HG03280 (cell line): ENCODE results near the gene CCDC85C.

ENCODE experiments used
- ATAC-seq: cut with Tn5 transposase; IDR thresholded peaks from one replicate; pipeline ENCODE4 v1.9.1; 2021; ENCODE audit warnings: mild to moderate bottlenecking, moderate library complexity; ENCODE audit not compliant: unreplicated experiment

CCDC85C gene

GRCh38 chr14:99514552-99515300 lies 89.3 kb downstream of the CCDC85C start:
- ATAC-seq = no peak

- no peak for ATAC-seq
Measured at GRCh38 chr14:99513946-99514551, 90.0 kb downstream of the CCDC85C start.

GRCh38 chr14:99513183-99513694 lies 90.8 kb downstream of the CCDC85C start:
- ATAC-seq = no peak

- ATAC-seq = no peak
Measured at GRCh38 chr14:99512571-99513182, 91.3 kb downstream of the CCDC85C start.

- ATAC-seq = no peak
Measured at GRCh38 chr14:99512110-99512449, 91.9 kb downstream of the CCDC85C start.

GRCh38 chr14:99511421-99512109 lies 92.4 kb downstream of the CCDC85C start:
- no peak for ATAC-seq

GRCh38 chr14:99510556-99511139 lies 93.4 kb downstream of the CCDC85C start:
- no peak for ATAC-seq

GRCh38 chr14:99509871-99510555 lies 94.0 kb downstream of the CCDC85C start:
- no peak for ATAC-seq

- no peak for ATAC-seq
Measured at GRCh38 chr14:99508896-99509629, 94.9 kb downstream of the CCDC85C start.

GRCh38 chr14:99507860-99508640 lies 96.0 kb downstream of the CCDC85C start:
- no peak for ATAC-seq

- no peak for ATAC-seq
Measured at GRCh38 chr14:99506276-99506675, 97.7 kb downstream of the CCDC85C start.

- no peak for ATAC-seq
Measured at GRCh38 chr14:99505089-99505488, 98.9 kb downstream of the CCDC85C start.

GRCh38 chr14:99503848-99504453 lies 100.1 kb downstream of the CCDC85C start:
- ATAC-seq = no peak

- no peak for ATAC-seq
Measured at GRCh38 chr14:99502989-99503421, 101.0 kb downstream of the CCDC85C start.

- ATAC-seq = no peak
Measured at GRCh38 chr14:99497894-99498293, 106.1 kb downstream of the CCDC85C start.

GRCh38 chr14:99497341-99497740 lies 106.7 kb downstream of the CCDC85C start:
- no peak for ATAC-seq

- ATAC-seq = no peak
Measured at GRCh38 chr14:99484106-99484505, 119.9 kb downstream of the CCDC85C start.

- no peak for ATAC-seq
Measured at GRCh38 chr14:99481745-99482099, 122.3 kb downstream of the CCDC85C start.
